Caco-2 (cell line): ENCODE data around the gene CRABP2. TPM values are rescaled to one million over a fixed set of nuclear protein-coding genes. Genes with fewer than 3 reads are reported as not detected.
A peak's percentile ranks its signal among the peaks of the same experiment; 100 is the strongest.

ENCODE experiments used
- BruUV-seq: library from RNA; stranded (reverse); fragments of 400-500 nt; replicated peaks from 2 replicates; lab custom pipeline; 2021; lab: Mats Ljungman, UMichigan
- CTCF ChIA-PET: fragments of 300-600 bp; sonication (Branson Sonifier 250); formaldehyde crosslinking; loops from one replicate; lab custom pipeline; 2022; ENCODE audit warnings: antibody characterized with exemption; lab: Charles Lee
- POLR2A ChIA-PET: fragments of 300-600 bp; sonication (Branson Sonifier 250); formaldehyde crosslinking; loops from one replicate; lab custom pipeline; 2022; ENCODE audit warnings: antibody characterized with exemption; lab: Charles Lee
- DNase-seq, 2 experiments: peaks; one replicate each; pipeline versions ENCODE4 v3.0.0 to v3.0.0-alpha.2; 2020 to 2022
- H3K27me3 ChIP-seq: replicated peaks from 2 replicates; pipeline ENCODE4 v1.6.0; 2011; ENCODE audit warnings: low read length; ENCODE audit not compliant: control insufficient read depth, insufficient read depth
- H3K36me3 ChIP-seq: 2 replicates; pipeline ENCODE4 v1.5.1; 2011; ENCODE audit warnings: low read length; ENCODE audit not compliant: control insufficient read depth, insufficient read depth
- H3K4me1 ChIP-seq: fragments of 250-450 bp; sonication (Bioruptor Pico); 2 replicates; pipeline ENCODE4 v1.5.1; 2020; ENCODE audit warnings: mild to moderate bottlenecking
- H3K4me3 ChIP-seq: 2 replicates; pipeline ENCODE4 v1.5.1; 2011; ENCODE audit warnings: low read depth, mild to moderate bottlenecking, control low read depth, low read length
- H3K9me3 ChIP-seq: fragments of 250-450 bp; sonication (Bioruptor Pico); 2 replicates; pipeline ENCODE4 v1.5.1; 2020; ENCODE audit warnings: mild to moderate bottlenecking, moderate library complexity
- H3K27ac Mint-ChIP-seq: one replicate; pipeline ENCODE4 v1.8.0; 2022; ENCODE audit warnings: mixed read lengths; ENCODE audit not compliant: unreplicated experiment
- H3K27me3 Mint-ChIP-seq: one replicate; pipeline ENCODE4 v1.8.0; 2022; ENCODE audit warnings: mixed read lengths; ENCODE audit not compliant: insufficient read depth, unreplicated experiment
- H3K36me3 Mint-ChIP-seq: one replicate; pipeline ENCODE4 v1.8.0; 2022; ENCODE audit warnings: mild to moderate bottlenecking, mixed read lengths; ENCODE audit not compliant: insufficient read depth, unreplicated experiment
- H3K4me1 Mint-ChIP-seq: one replicate; pipeline ENCODE4 v1.8.0; 2022; ENCODE audit warnings: low read depth, mixed read lengths; ENCODE audit not compliant: unreplicated experiment
- H3K4me3 Mint-ChIP-seq: one replicate; pipeline ENCODE4 v1.8.0; 2022; ENCODE audit warnings: mild to moderate bottlenecking, moderate library complexity, mixed read lengths; ENCODE audit not compliant: unreplicated experiment
- H3K9me3 Mint-ChIP-seq: one replicate; pipeline ENCODE4 v1.8.0; 2022; ENCODE audit warnings: mixed read lengths; ENCODE audit not compliant: unreplicated experiment
- intact Hi-C: fragments of 100-400 bp; cut with micrococcal nuclease; formaldehyde crosslinking; loops from one replicate; pipeline ENCODE4 v1.10.0; 2022; ENCODE audit not compliant: unreplicated experiment
- total RNA-seq: library from RNA; stranded (reverse); gene quantifications from 2 replicates; pipeline ENCODE4 v1.2.3, GENCODE V29; 2022
- TF ChIP-seq, protein P1 (sequence below), 2 experiments: fragments of 200-600 bp in 1 of 2; IDR thresholded peaks; 1 replicate in 1 of 2; 2 replicates in 1 of 2; pipeline versions ENCODE4 v1.5.1 to v1.8.0; 2011 to 2022; ENCODE audit warnings: antibody characterized with exemption in 1 of 2, control low read depth in 1 of 2, inconsistent platforms in 1 of 2, low read depth in 1 of 2, low read length in 1 of 2, mild to moderate bottlenecking in 1 of 2, moderate library complexity in 1 of 2; ENCODE audit not compliant: insufficient read depth in 1 of 2, severe bottlenecking in 1 of 2, unreplicated experiment in 1 of 2

The CRABP2 gene
- total RNA-seq, 1 experiment from 2014 or later: 27.1 TPM

DNA sequence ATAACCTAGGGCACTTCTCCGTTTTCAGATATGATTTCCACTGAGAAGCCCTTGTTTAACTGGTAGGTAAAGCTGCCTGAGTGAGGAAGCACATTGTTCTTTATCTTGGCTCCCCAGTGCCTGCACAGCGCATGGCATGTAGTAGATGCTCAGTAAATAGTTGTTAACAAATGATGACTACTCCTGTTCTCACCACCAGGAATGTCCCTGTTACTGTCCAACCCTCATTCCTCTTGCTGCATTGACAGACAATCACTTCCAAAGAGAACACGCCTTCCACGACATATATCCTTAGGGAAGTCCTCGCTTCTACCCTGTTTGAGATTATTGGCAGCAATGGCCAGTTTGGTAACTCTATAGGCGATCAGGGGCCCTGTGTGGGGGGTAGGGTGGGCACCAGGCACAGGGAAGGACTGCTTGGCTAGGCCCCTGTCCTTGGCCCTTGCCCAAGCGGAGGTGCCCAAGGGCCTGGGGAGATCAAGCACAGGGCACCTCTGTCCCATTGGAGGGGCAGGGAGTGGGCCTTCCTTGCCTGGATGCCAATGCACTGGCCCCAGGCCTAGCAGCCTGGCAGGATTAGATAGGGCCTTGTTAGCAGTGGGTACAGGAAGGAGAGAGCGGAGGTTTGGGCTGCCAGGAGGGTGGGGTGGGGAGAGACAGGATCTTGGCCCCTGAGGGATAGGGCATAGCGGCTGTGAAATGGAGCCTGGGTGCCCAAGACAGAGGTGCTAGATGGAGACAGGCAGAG is 38.3 kb downstream of the CRABP2 start:
- no peak overlapping the region for H3K4me3 Mint-ChIP-seq
- TF ChIP-seq, protein P1, sequence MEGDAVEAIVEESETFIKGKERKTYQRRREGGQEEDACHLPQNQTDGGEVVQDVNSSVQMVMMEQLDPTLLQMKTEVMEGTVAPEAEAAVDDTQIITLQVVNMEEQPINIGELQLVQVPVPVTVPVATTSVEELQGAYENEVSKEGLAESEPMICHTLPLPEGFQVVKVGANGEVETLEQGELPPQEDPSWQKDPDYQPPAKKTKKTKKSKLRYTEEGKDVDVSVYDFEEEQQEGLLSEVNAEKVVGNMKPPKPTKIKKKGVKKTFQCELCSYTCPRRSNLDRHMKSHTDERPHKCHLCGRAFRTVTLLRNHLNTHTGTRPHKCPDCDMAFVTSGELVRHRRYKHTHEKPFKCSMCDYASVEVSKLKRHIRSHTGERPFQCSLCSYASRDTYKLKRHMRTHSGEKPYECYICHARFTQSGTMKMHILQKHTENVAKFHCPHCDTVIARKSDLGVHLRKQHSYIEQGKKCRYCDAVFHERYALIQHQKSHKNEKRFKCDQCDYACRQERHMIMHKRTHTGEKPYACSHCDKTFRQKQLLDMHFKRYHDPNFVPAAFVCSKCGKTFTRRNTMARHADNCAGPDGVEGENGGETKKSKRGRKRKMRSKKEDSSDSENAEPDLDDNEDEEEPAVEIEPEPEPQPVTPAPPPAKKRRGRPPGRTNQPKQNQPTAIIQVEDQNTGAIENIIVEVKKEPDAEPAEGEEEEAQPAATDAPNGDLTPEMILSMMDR (IDR thresholded peaks at IDR 0.05; ENCODE audit: insufficient read depth in 1 of 2, low read depth in 1 of 2, low read length in 1 of 2, severe bottlenecking in 1 of 2, unreplicated experiment in 1 of 2): no peak
- no TSS peak for BruUV-seq
- H3K27me3 Mint-ChIP-seq: no peaks in the 10 kb centered on the region
- Histone ChIP-seq H3K4me1 (peaks cover 59% of the 10 kb centered on the region), H3K27me3 (no peaks in the 10 kb centered on the region), H3K36me3 (no peaks in the 10 kb centered on the region), H3K4me3 (no peak overlapping the region), H3K9me3 (no peaks in the 10 kb centered on the region)
- H3K27ac Mint-ChIP-seq: peak overlapping the region; percentile 18
- peaks cover 59% of the 10 kb centered on the region for H3K4me1 Mint-ChIP-seq
- intact Hi-C loops: no loop called here
- H3K36me3 Mint-ChIP-seq: no peaks in the 10 kb centered on the region
- H3K9me3 Mint-ChIP-seq: no peaks in the 10 kb centered on the region
- DNase-seq: no peak
- CTCF ChIA-PET: interaction anchor here (2.3 kb wide), 1 partner anchor 10 kb away, joined by 9 read pairs; the partner anchor contains the start of gene NES
- POLR2A ChIA-PET: no interaction called here

DNA sequence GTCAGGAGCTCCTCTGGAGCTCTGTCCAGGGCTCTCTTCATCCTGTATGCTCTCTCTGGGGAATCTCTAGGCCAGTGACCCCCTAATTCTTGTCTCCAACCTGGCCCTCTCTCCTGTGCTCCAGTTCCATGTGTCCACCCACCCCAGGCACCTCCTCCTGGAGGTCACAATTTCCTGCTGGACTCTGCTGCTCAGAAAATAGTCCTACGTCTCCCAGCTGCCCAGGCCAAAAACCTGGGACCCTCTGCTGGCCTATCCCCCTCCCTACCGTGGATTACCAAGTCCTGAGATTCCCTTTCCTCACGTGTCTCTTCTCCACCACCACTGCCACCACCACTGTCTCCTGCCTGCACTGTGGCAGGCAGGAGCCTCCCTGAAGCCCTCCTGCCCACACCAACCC is 39.8 kb downstream of the CRABP2 start:
- intact Hi-C loops: no loop called here
- no peak for DNase-seq
- H3K9me3 Mint-ChIP-seq: no peaks in the 10 kb centered on the region
- CTCF ChIA-PET: interaction anchor here (0.6 to 2.2 kb wide), 7 partner anchors 11 to 166 kb away, joined by 3 to 24 read pairs (median 5); partner anchors contain the start of gene NES
- no peak overlapping the region for H3K4me3 ChIP-seq
- peak overlapping the region; percentile 89 for H3K27ac Mint-ChIP-seq
- no peaks in the 10 kb centered on the region for H3K27me3 ChIP-seq
- peaks cover 64% of the 10 kb centered on the region for H3K4me1 Mint-ChIP-seq
- H3K36me3 Mint-ChIP-seq: no peaks in the 10 kb centered on the region
- TF ChIP-seq, protein P1 (IDR thresholded peaks at IDR 0.05; ENCODE audit: insufficient read depth in 1 of 2, low read depth in 1 of 2, low read length in 1 of 2, severe bottlenecking in 1 of 2, unreplicated experiment in 1 of 2): no peak
- BruUV-seq: no TSS peak
- no peaks in the 10 kb centered on the region for H3K9me3 ChIP-seq
- no peaks in the 10 kb centered on the region for H3K27me3 Mint-ChIP-seq
- peaks cover 66% of the 10 kb centered on the region for H3K4me1 ChIP-seq
- H3K4me3 Mint-ChIP-seq: peak overlapping the region; percentile 47
- POLR2A ChIA-PET: interaction anchor here (0.6 to 1.4 kb wide), 3 partner anchors 11 to 286 kb away, joined by 3 to 19 read pairs (median 4); partner anchors contain the start of gene NES
- no peaks in the 10 kb centered on the region for H3K36me3 ChIP-seq

DNA sequence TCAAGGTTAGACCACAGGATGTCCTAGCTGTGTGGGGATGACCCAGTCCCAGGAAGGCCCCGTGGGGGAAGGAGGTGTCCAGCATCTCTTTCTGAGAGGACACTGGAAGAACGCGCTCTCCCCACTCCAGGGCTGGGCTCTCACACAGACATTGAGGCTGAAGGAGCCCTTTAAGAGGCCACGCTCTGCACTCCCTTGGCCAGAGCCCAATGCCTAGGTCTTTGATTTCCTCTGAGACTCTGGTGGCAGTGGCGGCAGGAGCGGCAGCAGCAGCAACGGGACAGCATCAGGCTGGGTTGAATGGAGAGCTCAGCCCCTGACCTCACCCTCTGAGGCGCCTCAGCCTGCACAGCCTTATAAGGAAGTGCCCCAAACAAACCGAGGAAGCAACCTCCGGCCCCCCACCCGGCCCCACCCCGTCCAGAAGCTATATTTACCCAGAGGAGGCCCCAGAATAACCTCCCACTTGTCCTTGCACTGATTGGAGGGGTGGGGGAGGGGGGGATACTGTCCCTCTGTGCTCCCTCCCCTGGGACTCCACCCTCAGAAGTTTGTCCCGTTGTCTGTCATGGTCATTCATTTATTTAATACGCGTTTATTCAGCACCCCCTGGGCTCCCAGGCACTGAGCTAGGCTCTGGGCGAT is 40.5 kb downstream of the CRABP2 start:
- no TSS peak for BruUV-seq
- peak overlapping the region; percentile 47 for H3K4me3 Mint-ChIP-seq
- H3K9me3 ChIP-seq: no peaks in the 10 kb centered on the region
- H3K4me1 ChIP-seq: peaks cover 70% of the 10 kb centered on the region
- H3K4me1 Mint-ChIP-seq: peaks cover 66% of the 10 kb centered on the region
- no peaks in the 10 kb centered on the region for H3K36me3 Mint-ChIP-seq
- TF ChIP-seq, protein P1 (IDR thresholded peaks at IDR 0.05; ENCODE audit: insufficient read depth in 1 of 2, low read depth in 1 of 2, low read length in 1 of 2, severe bottlenecking in 1 of 2, unreplicated experiment in 1 of 2): no peak
- H3K36me3 ChIP-seq: no peaks in the 10 kb centered on the region
- ChIA-PET POLR2A (interaction anchor here (0.6 to 1.4 kb wide), 4 partner anchors 12 to 286 kb away, joined by 3 to 19 read pairs (median 4); partner anchors contain the start of gene NES), CTCF (interaction anchor here (0.6 to 2.2 kb wide), 7 partner anchors 12 to 165 kb away, joined by 3 to 24 read pairs (median 5); partner anchors contain the start of gene NES)
- H3K4me3 ChIP-seq: no peak overlapping the region
- H3K9me3 Mint-ChIP-seq: no peaks in the 10 kb centered on the region
- no peaks in the 10 kb centered on the region for H3K27me3 Mint-ChIP-seq
- DNase-seq: peak; percentile 58 to 84
- H3K27ac Mint-ChIP-seq: peak overlapping the region; percentile 89
- H3K27me3 ChIP-seq: no peaks in the 10 kb centered on the region
- intact Hi-C loops: no loop called here
